IPS-18a (cell line): Measurements from ENCODE around the gene NLRC5.

ENCODE experiments used
- H3K27ac ChIP-seq: one replicate; pipeline ENCODE4 v1.5.1; 2013; ENCODE audit warnings: low read length
- H3K27me3 ChIP-seq: one replicate; pipeline ENCODE4 v1.6.1; 2013; ENCODE audit warnings: mild to moderate bottlenecking, low read length; ENCODE audit not compliant: control insufficient read depth, insufficient read depth
- H3K36me3 ChIP-seq: one replicate; pipeline ENCODE4 v1.6.1; 2013; ENCODE audit warnings: low read depth, low read length; ENCODE audit not compliant: control insufficient read depth
- H3K4me1 ChIP-seq: one replicate; pipeline ENCODE4 v1.6.1; 2013; ENCODE audit warnings: low read depth, low read length; ENCODE audit not compliant: control insufficient read depth
- H3K4me3 ChIP-seq: one replicate; pipeline ENCODE4 v1.5.1; 2013; ENCODE audit warnings: low read length
- H3K9ac ChIP-seq: one replicate; pipeline ENCODE4 v1.6.1; 2013; ENCODE audit warnings: mild to moderate bottlenecking, low read length, moderate library complexity
- H3K9me3 ChIP-seq: one replicate; pipeline ENCODE4 v1.6.1; 2013; ENCODE audit warnings: low read depth, low read length; ENCODE audit not compliant: control insufficient read depth

The NLRC5 gene

DNA sequence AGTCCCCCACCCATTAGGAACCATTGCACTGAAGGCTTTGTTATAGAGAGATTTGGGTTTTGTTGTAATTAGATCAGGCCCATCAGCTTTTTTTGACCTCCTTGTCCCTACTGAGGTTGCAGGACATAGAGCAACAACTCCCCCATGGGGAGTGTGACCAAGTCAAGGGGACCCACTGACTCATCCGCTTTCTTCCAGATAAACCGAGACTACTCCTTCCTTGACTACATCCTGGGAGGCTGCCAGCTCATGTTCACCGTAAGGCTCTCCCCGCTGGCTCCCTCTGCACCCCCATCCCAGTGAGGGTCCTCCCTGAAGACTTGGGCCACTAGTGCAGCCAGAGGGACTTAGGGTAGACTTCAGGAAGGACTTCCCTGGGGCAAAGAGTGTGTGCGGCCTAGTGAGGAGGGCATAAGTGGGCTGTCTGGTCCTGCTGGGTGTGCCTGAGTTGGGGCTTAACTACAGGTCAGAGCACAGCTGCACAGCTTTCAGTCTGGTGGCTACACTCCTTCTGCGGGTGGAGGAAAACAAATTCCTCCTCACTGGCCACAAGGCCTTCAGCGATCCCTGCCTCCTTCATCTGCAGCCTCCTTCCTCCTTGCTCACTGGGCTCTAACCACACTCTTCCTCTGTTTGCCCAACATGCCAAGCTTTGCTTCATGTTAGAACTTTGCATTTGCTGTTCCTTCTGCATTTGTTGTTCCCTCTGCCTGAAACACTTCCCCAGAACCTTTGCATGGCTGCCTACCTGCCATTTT lies 134.0 kb downstream of the NLRC5 start:
- H3K27ac ChIP-seq = no peak overlapping the region
- no peaks in the 10 kb centered on the region for H3K9me3 ChIP-seq
- no peak overlapping the region for H3K4me3 ChIP-seq
- H3K4me1 ChIP-seq = no peaks in the 10 kb centered on the region
- no peaks in the 10 kb centered on the region for H3K27me3 ChIP-seq
- H3K9ac ChIP-seq = no peak overlapping the region
- no peaks in the 10 kb centered on the region for H3K36me3 ChIP-seq

- H3K27ac ChIP-seq = no peak overlapping the region
- H3K9ac ChIP-seq = no peak overlapping the region
- H3K27me3 ChIP-seq = no peaks in the 10 kb centered on the region
- no peaks in the 10 kb centered on the region for H3K4me1 ChIP-seq
- no peaks in the 10 kb centered on the region for H3K36me3 ChIP-seq
- no peaks in the 10 kb centered on the region for H3K9me3 ChIP-seq
- H3K4me3 ChIP-seq = no peak overlapping the region
Measured at GRCh38 chr16:57123974-57124674, 134.8 kb downstream of the NLRC5 start.

GRCh38 chr16:57125376-57125775 lies 136.0 kb downstream of the NLRC5 start:
- no peak overlapping the region for H3K9ac ChIP-seq
- H3K27ac ChIP-seq = no peak overlapping the region
- no peak overlapping the region for H3K4me3 ChIP-seq
- H3K9me3 ChIP-seq = no peaks in the 10 kb centered on the region
- H3K27me3 ChIP-seq = no peaks in the 10 kb centered on the region
- no peaks in the 10 kb centered on the region for H3K4me1 ChIP-seq
- H3K36me3 ChIP-seq = no peaks in the 10 kb centered on the region

DNA sequence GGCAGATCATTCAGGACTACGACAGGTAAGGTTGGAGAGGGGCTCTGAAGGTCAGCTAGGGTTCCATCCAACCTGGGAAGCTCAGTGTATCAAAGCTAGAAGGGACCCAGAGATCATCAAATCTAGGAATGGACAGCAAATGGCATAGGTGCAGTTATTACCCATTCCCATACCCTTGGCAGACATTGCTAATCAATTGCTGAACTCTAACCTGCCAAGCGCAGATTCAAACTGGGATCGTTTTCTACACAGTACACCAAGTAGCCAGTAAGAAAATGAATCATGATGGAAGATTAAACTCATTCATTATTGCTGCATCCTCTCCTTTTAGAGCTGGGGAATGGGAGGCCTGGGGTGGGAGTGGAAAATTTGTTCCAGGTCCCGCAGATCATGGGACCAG lies 136.6 kb downstream of the NLRC5 start:
- no peaks in the 10 kb centered on the region for H3K36me3 ChIP-seq
- no peak overlapping the region for H3K9ac ChIP-seq
- H3K4me1 ChIP-seq = no peaks in the 10 kb centered on the region
- no peaks in the 10 kb centered on the region for H3K9me3 ChIP-seq
- no peak overlapping the region for H3K27ac ChIP-seq
- H3K27me3 ChIP-seq = no peaks in the 10 kb centered on the region
- no peak overlapping the region for H3K4me3 ChIP-seq

DNA sequence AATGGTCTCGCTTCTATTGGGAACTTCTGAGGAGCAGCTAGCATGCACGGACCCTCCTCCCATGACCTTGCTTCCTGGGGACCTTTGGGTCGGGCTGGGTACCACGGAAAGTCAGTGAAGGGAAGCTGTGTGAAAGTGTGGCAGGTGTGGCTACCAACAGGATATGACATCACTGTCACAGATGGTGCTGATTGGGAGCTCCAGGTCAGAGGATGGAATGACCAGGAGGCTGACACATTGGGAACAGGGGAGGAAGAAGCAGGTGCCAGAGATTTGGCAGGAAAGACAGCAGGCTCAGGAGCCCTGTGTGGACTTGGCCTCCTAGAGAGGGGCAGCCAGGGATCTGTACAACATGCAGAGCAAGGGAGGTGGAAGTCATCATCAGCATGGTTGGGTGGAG lies 137.1 kb downstream of the NLRC5 start:
- Histone ChIP-seq H3K9me3 (no peaks in the 10 kb centered on the region), H3K4me3 (no peak overlapping the region), H3K27me3 (no peaks in the 10 kb centered on the region), H3K36me3 (no peaks in the 10 kb centered on the region), H3K4me1 (no peaks in the 10 kb centered on the region), H3K27ac (no peak overlapping the region), H3K9ac (no peak overlapping the region)

GRCh38 chr16:57127037-57127763 lies 137.8 kb downstream of the NLRC5 start:
- Histone ChIP-seq H3K9ac (no peak overlapping the region), H3K27ac (no peak overlapping the region)

DNA sequence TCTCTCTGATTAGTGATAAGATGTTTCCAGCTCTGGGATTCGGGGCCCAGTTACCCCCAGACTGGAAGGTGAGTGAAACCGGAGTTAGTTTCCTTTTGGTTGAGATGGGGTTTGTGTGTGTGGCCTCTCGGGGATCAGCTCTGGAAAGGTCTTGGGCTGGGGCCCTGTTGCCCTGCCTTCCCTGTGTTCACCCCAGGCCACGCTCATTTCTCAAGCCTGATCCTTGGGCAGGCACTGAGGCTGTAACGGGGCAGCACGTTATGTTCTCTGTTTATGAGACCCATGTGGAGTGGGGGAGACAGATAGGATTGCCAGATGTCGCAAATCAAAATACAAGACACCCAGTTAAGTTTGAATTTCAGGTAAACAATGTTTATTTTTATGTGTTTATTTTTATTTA lies 138.5 kb downstream of the NLRC5 start:
- Histone ChIP-seq H3K9me3 (no peaks in the 10 kb centered on the region), H3K36me3 (no peaks in the 10 kb centered on the region), H3K27ac (no peak overlapping the region), H3K9ac (no peak overlapping the region), H3K27me3 (no peaks in the 10 kb centered on the region), H3K4me3 (no peak overlapping the region), H3K4me1 (no peaks in the 10 kb centered on the region)

More at GRCh38 chr16:57127037-57127763, 137.8 kb downstream of the NLRC5 start:
- no peak overlapping the region for H3K4me3 ChIP-seq
- H3K36me3 ChIP-seq = no peaks in the 10 kb centered on the region
- no peaks in the 10 kb centered on the region for H3K9me3 ChIP-seq
- no peaks in the 10 kb centered on the region for H3K27me3 ChIP-seq
- H3K4me1 ChIP-seq = no peaks in the 10 kb centered on the region

- Histone ChIP-seq H3K36me3 (no peaks in the 10 kb centered on the region), H3K9me3 (no peaks in the 10 kb centered on the region), H3K4me1 (no peaks in the 10 kb centered on the region), H3K27me3 (no peaks in the 10 kb centered on the region), H3K4me3 (no peak overlapping the region), H3K27ac (no peak overlapping the region), H3K9ac (no peak overlapping the region)
Measured at GRCh38 chr16:57128771-57129389, 139.5 kb downstream of the NLRC5 start.

GRCh38 chr16:57130950-57131321 lies 141.6 kb downstream of the NLRC5 start:
- Histone ChIP-seq H3K27me3 (no peaks in the 10 kb centered on the region), H3K4me1 (peaks cover 4% of the 10 kb centered on the region), H3K4me3 (no peak overlapping the region), H3K27ac (no peak overlapping the region), H3K36me3 (no peaks in the 10 kb centered on the region), H3K9me3 (no peaks in the 10 kb centered on the region), H3K9ac (no peak overlapping the region)

DNA sequence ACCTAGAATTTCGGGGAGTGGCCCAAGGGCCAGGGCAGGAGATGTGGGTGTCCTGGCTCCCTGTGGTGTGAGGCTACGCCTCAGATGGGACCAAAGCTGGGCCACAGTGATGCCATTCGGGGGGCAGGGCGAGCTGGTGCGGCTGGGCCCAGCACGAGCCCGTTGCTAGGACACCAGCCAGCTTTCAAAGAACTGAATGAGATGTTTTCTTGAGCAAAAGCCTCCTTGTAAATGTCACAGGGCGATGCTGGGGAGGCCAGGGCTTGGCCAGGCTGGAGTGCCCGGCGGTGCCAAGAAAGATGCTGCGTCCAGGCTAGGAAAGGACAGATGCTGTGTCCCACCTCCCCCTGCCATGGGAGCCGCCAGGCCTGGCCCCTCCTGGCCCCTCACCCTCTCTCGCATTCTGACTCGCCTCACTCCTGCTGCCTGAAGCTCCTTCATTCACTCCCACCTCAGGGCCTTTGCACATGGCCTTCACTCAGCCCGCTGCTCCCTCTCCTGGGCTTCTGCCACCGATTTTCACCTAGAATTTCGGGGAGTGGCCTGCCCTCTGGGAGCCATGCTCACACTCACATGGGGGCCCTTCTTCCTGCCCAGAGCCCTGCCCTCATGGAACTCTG lies 142.1 kb downstream of the NLRC5 start:
- Histone ChIP-seq H3K9ac (no peak overlapping the region), H3K4me3 (no peak overlapping the region), H3K36me3 (no peaks in the 10 kb centered on the region), H3K9me3 (no peaks in the 10 kb centered on the region), H3K4me1 (peaks cover 4% of the 10 kb centered on the region), H3K27ac (no peak overlapping the region), H3K27me3 (no peaks in the 10 kb centered on the region)

DNA sequence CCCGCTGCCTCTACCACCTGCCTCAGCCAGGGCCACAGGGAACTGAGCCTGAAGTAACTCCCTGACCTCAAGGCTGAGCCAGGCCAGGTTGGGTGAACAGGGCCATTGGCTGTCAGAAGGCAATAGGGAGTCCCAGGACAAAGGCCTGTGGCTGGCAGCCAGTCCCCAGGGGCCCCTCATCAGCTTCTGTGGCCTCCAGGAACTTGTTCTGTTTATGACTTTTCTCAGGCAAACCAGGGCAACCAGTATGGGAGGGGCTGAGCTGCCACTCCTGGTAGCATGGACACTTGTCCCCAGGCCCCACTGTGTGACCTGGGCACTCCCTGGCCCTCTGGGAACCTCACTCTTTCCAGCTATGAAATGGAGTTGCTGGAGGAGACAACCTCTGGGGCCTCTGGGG lies 143.1 kb downstream of the NLRC5 start:
- Histone ChIP-seq H3K27ac (no peak overlapping the region), H3K4me1 (peaks cover 4% of the 10 kb centered on the region)

More for the DNA sequence above, 143.1 kb downstream of the NLRC5 start:
- H3K4me3 ChIP-seq = no peak overlapping the region
- no peak overlapping the region for H3K9ac ChIP-seq
- no peaks in the 10 kb centered on the region for H3K9me3 ChIP-seq
- H3K36me3 ChIP-seq = no peaks in the 10 kb centered on the region
- no peaks in the 10 kb centered on the region for H3K27me3 ChIP-seq
